Measurements from ENCODE around the gene CADPS. TPM values are rescaled to one million over a fixed set of nuclear protein-coding genes. Genes with fewer than 3 reads are reported as not detected.

Gene CADPS
- polyA plus RNA-seq, 1 donor from 2014 or later, result 118 TPM

- H3F3A ChIP-seq (ENCODE audit: insufficient read depth, low read length, poor library complexity, severe bottlenecking), result no peaks in the 10 kb centered on the region
- H3K36me3 ChIP-seq (ENCODE audit: insufficient read depth, low read length), result no peaks in the 10 kb centered on the region
- TF ChIP-seq EZH2 (IDR thresholded peaks at IDR 0.05; ENCODE audit: borderline replicate concordance, insufficient read depth, low read length, poor library complexity, severe bottlenecking) (no peak), EP300 (conservative IDR thresholded peaks at IDR 0.05; ENCODE audit: poor library complexity, severe bottlenecking) (no peak), CTCF (IDR thresholded peaks at IDR 0.05; ENCODE audit: poor library complexity, severe bottlenecking) (no peak), SMC3 (conservative IDR thresholded peaks at IDR 0.05; ENCODE audit: poor library complexity) (no peak)
- H3K4me2 ChIP-seq (ENCODE audit: low read length), result no peak overlapping the region
- no peaks in the 10 kb centered on the region for H3K9me3 ChIP-seq (ENCODE audit: low read length)
- H3K27me3 ChIP-seq (ENCODE audit: insufficient read depth, low read depth, low read length), result no peaks in the 10 kb centered on the region
- H3K9ac ChIP-seq (ENCODE audit: low read length), result no peak overlapping the region
- H4K20me1 ChIP-seq (ENCODE audit: insufficient read depth), result no peaks in the 10 kb centered on the region
- no peaks in the 10 kb centered on the region for H3K79me2 ChIP-seq (replicated peaks; ENCODE audit: insufficient read depth, low read length)
- H3K9me2 ChIP-seq (ENCODE audit: insufficient read depth, low read length), result no peaks in the 10 kb centered on the region
- H3K4me3 ChIP-seq (ENCODE audit: low read length), result no peak overlapping the region
- H3K27ac ChIP-seq (ENCODE audit: low read length), result no peak overlapping the region
- no peak overlapping the region for H2AFZ ChIP-seq (ENCODE audit: low read depth, low read length)
Measured at GRCh38 chr3:62919784-62920465, 44.7 kb upstream of the CADPS start.

GRCh38 chr3:62918777-62919176 lies 43.6 kb upstream of the CADPS start:
- Histone ChIP-seq H3K36me3 (ENCODE audit: insufficient read depth, low read length) (no peaks in the 10 kb centered on the region), H3K9me3 (ENCODE audit: low read length) (no peaks in the 10 kb centered on the region), H3K9me2 (ENCODE audit: insufficient read depth, low read length) (no peaks in the 10 kb centered on the region), H3K4me3 (ENCODE audit: low read length) (no peak overlapping the region), H3K79me2 (replicated peaks; ENCODE audit: insufficient read depth, low read length) (no peaks in the 10 kb centered on the region), H4K20me1 (ENCODE audit: insufficient read depth) (no peaks in the 10 kb centered on the region), H2AFZ (ENCODE audit: low read depth, low read length) (no peak overlapping the region), H3K27ac (ENCODE audit: low read length) (no peak overlapping the region), H3F3A (ENCODE audit: insufficient read depth, low read length, poor library complexity, severe bottlenecking) (no peaks in the 10 kb centered on the region), H3K9ac (ENCODE audit: low read length) (no peak overlapping the region), H3K27me3 (ENCODE audit: insufficient read depth, low read depth, low read length) (no peaks in the 10 kb centered on the region), H3K4me2 (ENCODE audit: low read length) (no peak overlapping the region)
- no peak for TF ChIP-seq POLR2AphosphoS5 (IDR thresholded peaks at IDR 0.05)
- no peak for TF ChIP-seq TAF1 (IDR thresholded peaks at IDR 0.05; ENCODE audit: low read depth)
- TF ChIP-seq REST (IDR thresholded peaks at IDR 0.05; ENCODE audit: borderline replicate concordance), result no peak
- no peak for TF ChIP-seq SMC3 (conservative IDR thresholded peaks at IDR 0.05; ENCODE audit: poor library complexity)
- no peak for TF ChIP-seq MXI1 (conservative IDR thresholded peaks at IDR 0.05; ENCODE audit: poor library complexity, severe bottlenecking)
- no peak for TF ChIP-seq RAD21 (conservative IDR thresholded peaks at IDR 0.05)
- TF ChIP-seq EZH2 (IDR thresholded peaks at IDR 0.05; ENCODE audit: borderline replicate concordance, insufficient read depth, low read length, poor library complexity, severe bottlenecking), result no peak
- TF ChIP-seq CTCF (IDR thresholded peaks at IDR 0.05; ENCODE audit: poor library complexity, severe bottlenecking), result no peak
- TF ChIP-seq EP300 (conservative IDR thresholded peaks at IDR 0.05; ENCODE audit: poor library complexity, severe bottlenecking), result no peak

Data from neural cell (in vitro differentiated cells).